Measurements from ENCODE around the gene IFI6.

IFI6 gene

GRCh38 chr1:27669876-27670275 lies 2.1 kb downstream of the IFI6 start:
- DNase-seq = no peak

DNA sequence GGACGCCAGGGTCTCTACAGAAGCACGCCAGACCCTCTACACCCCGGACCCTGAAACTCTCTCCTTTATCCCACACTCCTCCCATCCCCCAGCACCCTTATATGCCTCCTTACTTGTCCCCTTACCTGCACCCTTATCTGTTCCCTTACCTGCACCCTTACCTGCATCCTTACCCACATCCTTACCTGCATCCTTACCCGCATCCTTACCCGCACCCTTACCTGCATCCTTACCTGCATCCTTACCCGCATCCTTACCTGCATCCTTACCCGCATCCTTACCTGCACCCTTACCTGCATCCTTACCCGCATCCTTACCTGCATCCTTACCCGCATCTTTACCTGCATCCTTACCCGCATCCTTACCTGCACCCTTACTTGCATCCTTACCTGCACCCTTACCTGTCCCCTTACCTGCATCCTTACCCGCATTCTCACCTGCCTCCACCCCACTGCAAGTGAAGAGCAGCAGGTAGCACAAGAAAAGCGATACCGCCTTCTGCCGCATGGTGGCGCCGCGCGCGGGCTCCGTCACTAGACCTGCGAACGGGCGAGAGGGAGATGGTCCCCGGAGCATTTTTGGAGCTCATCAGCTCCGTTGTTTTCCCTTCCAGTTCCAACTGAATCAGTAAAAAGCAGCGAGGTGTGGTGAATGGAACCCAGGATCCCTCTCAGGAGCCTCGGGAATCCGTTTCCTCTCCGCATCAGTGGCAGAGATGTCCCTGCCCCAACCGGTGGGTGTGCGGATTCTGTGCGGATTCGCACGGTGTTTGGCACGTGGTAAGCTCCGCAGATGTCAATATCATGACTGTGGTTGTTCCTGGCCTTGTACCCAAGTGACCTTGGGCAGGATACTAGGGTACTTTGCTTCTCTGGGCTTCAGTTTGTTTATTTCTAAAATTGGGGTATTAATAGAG lies 2.9 kb downstream of the IFI6 start:
- DNase-seq = peak; percentile 82

- no peak for DNase-seq
Measured at GRCh38 chr1:27668121-27668807, 3.7 kb downstream of the IFI6 start.

DNA sequence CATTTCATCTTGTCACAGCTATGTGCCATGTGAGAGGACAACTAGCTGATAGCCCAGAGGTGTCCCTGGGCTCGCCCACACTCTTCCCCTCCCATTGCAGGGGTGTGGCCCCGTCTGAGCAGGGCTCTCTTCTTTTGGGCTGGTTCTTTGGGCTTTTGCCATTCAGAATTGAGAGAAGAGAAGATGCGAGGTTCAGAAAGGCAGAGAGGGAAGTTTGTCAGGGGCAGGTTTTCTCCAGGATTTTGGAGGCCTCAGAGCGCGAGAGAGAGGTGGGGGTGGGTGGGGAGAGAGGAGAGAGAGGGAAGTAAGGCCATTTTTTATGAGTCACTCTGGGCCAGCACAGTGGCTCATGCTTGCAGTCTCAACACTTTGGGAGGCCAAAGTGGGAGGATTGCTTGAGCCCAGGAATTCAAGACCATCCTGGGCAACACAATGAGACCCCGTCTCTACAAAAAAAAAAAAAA lies 5.2 kb downstream of the IFI6 start:
- DNase-seq = no peak

GRCh38 chr1:27666294-27666693 lies 5.7 kb downstream of the IFI6 start:
- no peak for DNase-seq

- DNase-seq = no peak
Measured at GRCh38 chr1:27665016-27665651, 6.9 kb downstream of the IFI6 start.

- DNase-seq = no peak
Measured at GRCh38 chr1:27664291-27664690, 7.7 kb downstream of the IFI6 start.

GRCh38 chr1:27662707-27663393 lies 9.1 kb downstream of the IFI6 start:
- peak; percentile 90 for DNase-seq

- DNase-seq = no peak
Measured at GRCh38 chr1:27662261-27662660, 9.7 kb downstream of the IFI6 start.

DNA sequence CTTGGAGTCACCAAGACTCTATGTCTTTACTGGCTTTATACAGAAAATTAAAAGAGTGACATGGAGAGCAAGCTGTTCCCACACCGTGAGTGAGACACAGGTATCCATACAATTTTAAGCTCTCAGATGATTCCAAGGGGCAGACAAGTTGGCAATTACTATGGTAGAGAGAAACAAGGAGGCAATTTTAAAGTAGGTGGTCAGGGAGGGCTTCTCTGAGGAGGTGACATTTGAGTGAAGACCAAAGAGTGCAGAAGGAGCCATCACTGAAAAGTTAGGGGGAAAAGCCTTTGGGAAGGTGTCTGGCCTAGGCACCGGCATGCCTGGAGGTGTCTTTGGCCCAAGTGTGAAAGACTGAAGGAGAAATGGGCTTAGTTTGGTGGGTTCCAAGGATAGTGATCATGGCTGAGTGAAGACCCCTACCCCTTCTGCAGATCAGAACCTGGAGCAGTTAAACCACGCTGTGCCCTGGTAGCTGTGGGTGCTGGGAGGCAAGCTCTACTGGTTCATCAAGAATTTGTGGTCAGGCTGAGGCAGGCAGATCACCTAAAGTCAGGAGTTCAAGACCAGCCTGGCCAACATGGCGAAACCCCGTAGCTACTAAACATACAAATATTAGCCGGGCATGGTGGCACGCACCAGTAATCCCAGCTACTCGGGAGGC lies 10.4 kb downstream of the IFI6 start:
- DNase-seq = no peak

DNA sequence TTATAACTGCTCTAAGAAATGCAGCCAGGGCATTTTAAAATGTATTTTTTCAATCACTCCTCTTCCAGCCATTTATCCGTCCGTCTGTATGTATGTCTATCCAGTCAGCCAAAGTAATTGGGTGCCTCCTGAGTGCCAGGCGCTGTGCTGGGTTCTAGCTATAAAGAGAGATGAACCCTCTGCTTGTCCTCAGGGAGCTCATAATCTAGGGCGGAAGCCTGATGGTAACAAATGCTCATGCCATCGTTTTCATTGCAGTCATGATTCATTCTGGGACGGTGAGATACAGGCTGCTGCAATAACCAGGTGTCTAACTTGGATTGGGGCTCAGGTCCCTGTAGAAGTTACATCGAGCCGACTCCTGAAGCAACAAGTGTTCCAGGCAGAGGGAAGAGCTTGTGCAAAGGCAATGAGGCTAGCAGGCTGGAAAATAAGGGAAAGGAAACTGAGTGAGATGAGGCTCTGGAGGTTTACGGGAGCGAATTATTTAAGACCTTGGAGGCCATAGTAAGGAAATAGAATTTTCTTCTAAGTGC lies 11.6 kb downstream of the IFI6 start:
- peak; percentile 22 for DNase-seq

- peak; percentile 88 for DNase-seq
Measured at GRCh38 chr1:27659497-27660299, 12.3 kb downstream of the IFI6 start.

DNA sequence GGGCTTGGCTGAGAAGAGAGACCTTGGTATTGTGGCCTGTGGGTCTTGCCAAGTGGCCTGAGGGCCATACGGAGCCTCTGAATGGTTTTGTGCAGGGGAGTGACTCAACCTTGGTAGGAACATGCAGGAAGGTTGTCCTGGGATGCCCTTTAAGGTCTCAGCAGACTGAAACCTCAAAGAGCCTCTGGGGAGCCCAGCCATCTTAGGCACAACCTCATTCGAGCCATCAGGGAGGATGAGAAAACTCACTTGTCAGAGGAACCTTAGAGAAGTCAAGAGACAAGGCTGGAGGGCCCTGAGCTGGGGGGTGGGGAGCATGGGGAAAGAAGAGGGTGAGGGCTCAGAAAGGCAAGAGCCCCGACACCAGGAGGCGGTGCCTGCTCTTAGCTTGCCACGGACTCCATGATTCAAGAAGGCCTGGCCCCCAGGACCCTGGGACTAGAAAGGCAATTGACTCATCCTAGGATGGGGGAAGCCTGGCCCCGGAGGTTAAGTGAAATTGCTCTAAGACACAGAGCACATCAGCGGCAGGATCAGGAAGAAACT lies 13.0 kb downstream of the IFI6 start:
- DNase-seq = peak; percentile 48

DNA sequence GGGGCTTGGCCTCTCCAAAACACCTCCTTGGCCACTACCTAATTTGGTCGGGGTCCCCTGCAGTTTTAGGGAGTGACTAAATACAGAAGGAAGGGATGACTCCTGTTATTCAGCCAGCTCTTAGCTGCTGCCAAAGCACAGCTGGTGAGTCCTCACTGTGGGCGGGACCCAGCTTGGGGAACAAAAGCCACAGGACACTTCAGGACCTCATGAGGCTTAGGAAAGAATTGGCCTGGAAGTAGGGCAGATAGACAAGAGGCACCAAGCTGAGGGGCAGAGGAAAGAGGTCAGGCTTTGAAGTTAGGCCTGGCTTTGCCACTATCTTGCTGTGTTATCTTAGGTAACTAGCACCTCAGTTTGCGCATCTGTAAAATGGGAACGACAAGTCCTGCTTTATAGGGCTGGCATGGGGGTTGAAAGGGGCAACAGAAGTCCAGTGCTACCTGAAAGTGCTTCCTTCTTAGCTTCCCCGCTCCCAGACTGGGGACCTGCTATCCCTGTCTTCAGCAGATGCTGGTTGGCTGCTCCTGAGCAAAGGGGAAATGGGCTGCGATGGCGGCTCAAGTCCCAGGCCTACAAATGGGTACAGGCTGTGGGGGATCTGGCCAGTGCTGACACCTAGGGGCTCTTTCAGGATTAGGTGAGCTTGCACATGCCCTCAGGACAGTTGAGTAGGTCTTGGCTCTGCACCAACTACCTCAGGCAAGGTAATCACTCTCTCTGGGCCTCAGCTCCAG lies 15.7 kb downstream of the IFI6 start:
- no peak for DNase-seq

- no peak for DNase-seq
Measured at GRCh38 chr1:27655151-27655937, 16.6 kb downstream of the IFI6 start.

DNA sequence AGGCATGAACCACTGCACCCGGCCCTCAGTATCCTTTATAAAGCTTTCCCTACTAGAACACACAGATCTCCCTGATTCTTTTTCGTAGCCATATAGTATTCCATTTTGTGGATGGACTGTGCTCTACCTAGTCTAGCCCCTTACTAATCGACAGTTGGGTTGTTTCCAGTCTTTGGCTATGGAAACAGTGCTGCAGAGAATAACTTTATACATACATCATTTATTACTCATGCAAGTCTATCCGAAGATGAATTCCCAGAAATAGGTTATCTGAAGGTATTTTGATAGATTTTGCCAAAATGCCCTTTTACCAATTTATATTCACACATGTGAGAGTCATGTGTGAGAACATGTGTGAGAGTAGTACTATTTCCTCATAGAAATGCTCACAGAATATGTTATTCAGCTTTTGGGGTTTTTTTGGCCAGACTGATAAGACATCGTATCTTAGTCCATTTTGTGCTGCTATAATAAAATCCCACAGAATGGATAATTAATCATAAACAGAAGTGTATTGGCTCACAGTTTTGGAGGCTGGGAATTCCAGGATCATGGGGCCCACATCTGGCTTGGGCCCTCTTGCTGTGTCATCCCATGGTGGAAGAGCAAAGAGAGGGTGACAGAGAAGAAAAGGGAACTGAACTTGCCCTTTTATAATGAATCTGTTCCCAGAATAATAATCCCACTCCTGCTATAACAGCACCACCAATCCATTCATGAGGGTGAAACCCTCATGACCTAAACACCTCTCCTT lies 19.7 kb downstream of the IFI6 start:
- no peak for DNase-seq

DNA sequence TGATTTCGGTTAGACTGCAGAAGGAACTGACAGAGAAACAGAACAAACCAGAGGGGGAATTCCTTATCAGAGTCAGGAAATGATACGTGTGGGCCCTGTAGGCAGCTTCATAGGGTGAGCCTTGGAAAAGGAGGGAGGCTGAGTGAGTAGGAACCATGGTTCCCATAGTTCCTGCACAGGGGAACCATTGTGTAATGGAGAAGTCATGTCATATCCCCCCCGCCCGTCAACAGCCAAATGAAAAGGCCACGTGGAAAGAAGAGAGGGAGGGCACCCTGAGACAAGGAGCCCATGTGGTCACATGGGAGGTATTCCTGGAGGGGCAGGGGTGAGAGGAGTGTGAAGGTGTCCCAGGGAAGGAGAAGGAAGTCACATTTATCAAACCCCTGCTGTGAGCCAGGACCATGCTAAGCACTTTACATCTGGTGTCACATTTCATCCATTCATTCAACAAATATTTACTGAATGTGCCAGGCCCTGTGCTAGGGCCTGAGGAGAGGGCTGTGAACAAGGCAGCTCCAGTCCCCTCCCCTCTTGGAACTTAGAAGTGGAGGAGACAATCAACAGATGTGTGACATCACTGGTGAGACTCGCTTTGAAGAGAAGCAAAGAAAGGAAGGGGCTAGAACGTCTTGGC lies 21.3 kb downstream of the IFI6 start:
- DNase-seq = no peak

DNA sequence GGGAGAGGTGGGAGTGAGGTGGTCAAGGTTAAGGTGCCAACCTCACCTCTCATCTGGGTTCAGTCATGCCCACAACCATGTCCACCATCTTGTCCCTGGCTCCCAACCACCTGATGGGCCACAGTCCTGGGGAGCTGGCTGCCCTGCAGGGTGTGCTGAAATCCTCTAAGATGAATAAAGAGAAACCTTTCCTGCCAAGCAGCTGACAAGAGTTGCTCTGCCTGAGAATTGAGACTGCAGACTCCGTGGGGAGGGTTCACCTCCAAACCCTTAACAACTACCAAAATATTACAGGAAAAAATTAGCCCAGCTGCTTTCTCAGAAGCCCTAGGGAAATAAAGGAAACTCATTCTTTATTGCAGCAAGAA lies 21.8 kb downstream of the IFI6 start:
- DNase-seq = no peak

Data from CD4-positive, alpha-beta T cell treated with Interleukin-4 for 4 hours (primary cell).